ENCODE measurements around the gene UGT1A8.

UGT1A8 gene

GRCh38 chr2:233673896-233674295 lies 56.5 kb downstream of the UGT1A8 start:
- TF ChIP-seq TAF1 (IDR thresholded peaks at IDR 0.05; ENCODE audit: borderline replicate concordance, insufficient read depth, low read length) (no peak), REST (IDR thresholded peaks at IDR 0.05; ENCODE audit: insufficient read depth in 1 of 2, low read depth in 2 of 2, low read length in 2 of 2) (no peak)

GRCh38 chr2:233674314-233674713 lies 56.9 kb downstream of the UGT1A8 start:
- TF ChIP-seq FOXP2 (optimal IDR thresholded peaks at IDR 0.05; ENCODE audit: borderline replicate concordance, extremely low read depth, extremely low read length, insufficient read depth) (no peak), TAF1 (IDR thresholded peaks at IDR 0.05; ENCODE audit: borderline replicate concordance, insufficient read depth, low read length) (no peak), POLR2AphosphoS5 (IDR thresholded peaks at IDR 0.05; ENCODE audit: low read depth, low read length) (no peak), SIN3A (IDR thresholded peaks at IDR 0.05; ENCODE audit: borderline replicate concordance, insufficient read depth, low read length) (no peak), REST (IDR thresholded peaks at IDR 0.05; ENCODE audit: insufficient read depth in 1 of 2, low read depth in 2 of 2, low read length in 2 of 2) (no peak)

GRCh38 chr2:233674995-233675394 lies 57.6 kb downstream of the UGT1A8 start:
- TF ChIP-seq FOXP2 (optimal IDR thresholded peaks at IDR 0.05; ENCODE audit: borderline replicate concordance, extremely low read depth, extremely low read length, insufficient read depth) (no peak), TAF1 (IDR thresholded peaks at IDR 0.05; ENCODE audit: borderline replicate concordance, insufficient read depth, low read length) (no peak), SIN3A (IDR thresholded peaks at IDR 0.05; ENCODE audit: borderline replicate concordance, insufficient read depth, low read length) (no peak), REST (IDR thresholded peaks at IDR 0.05; ENCODE audit: insufficient read depth in 1 of 2, low read depth in 2 of 2, low read length in 2 of 2) (no peak), POLR2AphosphoS5 (IDR thresholded peaks at IDR 0.05; ENCODE audit: low read depth, low read length) (no peak)

GRCh38 chr2:233676046-233676445 lies 58.6 kb downstream of the UGT1A8 start:
- TF ChIP-seq REST (IDR thresholded peaks at IDR 0.05; ENCODE audit: insufficient read depth in 1 of 2, low read depth in 2 of 2, low read length in 2 of 2) (no peak), FOXP2 (optimal IDR thresholded peaks at IDR 0.05; ENCODE audit: borderline replicate concordance, extremely low read depth, extremely low read length, insufficient read depth) (no peak), SIN3A (IDR thresholded peaks at IDR 0.05; ENCODE audit: borderline replicate concordance, insufficient read depth, low read length) (no peak), TAF1 (IDR thresholded peaks at IDR 0.05; ENCODE audit: borderline replicate concordance, insufficient read depth, low read length) (no peak), POLR2AphosphoS5 (IDR thresholded peaks at IDR 0.05; ENCODE audit: low read depth, low read length) (no peak)

- TF ChIP-seq POLR2AphosphoS5 (IDR thresholded peaks at IDR 0.05; ENCODE audit: low read depth, low read length) = no peak
- no peak for TF ChIP-seq TAF1 (IDR thresholded peaks at IDR 0.05; ENCODE audit: borderline replicate concordance, insufficient read depth, low read length)
- TF ChIP-seq FOXP2 (optimal IDR thresholded peaks at IDR 0.05; ENCODE audit: borderline replicate concordance, extremely low read depth, extremely low read length, insufficient read depth) = no peak
- TF ChIP-seq SIN3A (IDR thresholded peaks at IDR 0.05; ENCODE audit: borderline replicate concordance, insufficient read depth, low read length) = no peak
- no peak for TF ChIP-seq REST (IDR thresholded peaks at IDR 0.05; ENCODE audit: insufficient read depth in 1 of 2, low read depth in 2 of 2, low read length in 2 of 2)
Observed at GRCh38 chr2:233679196-233679595, 61.8 kb downstream of the UGT1A8 start.
